Neural cell (in vitro differentiated cells): ENCODE measurements around the gene EXOC4. TPM values are rescaled to one million over a fixed set of nuclear protein-coding genes. Genes with fewer than 3 reads are reported as not detected.

Experiments
- H2AFZ ChIP-seq: fragments of 200-600, 300-800 bp; sonication (generic), shearing (Covaris generic); 2 replicates; pipeline ENCODE4 v1.6.0; 2014; ENCODE audit warnings: low read depth, mild to moderate bottlenecking, antibody characterized with exemption, low read length, moderate library complexity
- H3F3A ChIP-seq: fragments of 200-600 bp; shearing (Covaris generic); 2 replicates; pipeline ENCODE4 v1.6.1; 2016; ENCODE audit warnings: mild to moderate bottlenecking, moderate library complexity, mixed read lengths, antibody characterized with exemption, low read length; ENCODE audit not compliant: insufficient read depth, poor library complexity, severe bottlenecking
- H3K27ac ChIP-seq: fragments of 200-600, 300-800 bp; sonication (generic), shearing (Covaris generic); 2 replicates; pipeline ENCODE4 v1.5.1; 2014; ENCODE audit warnings: mild to moderate bottlenecking, low read length, moderate library complexity
- H3K27me3 ChIP-seq: fragments of 300-800, 200-600 bp; sonication (generic), shearing (Covaris generic); 2 replicates; pipeline ENCODE4 v1.6.0; 2014; ENCODE audit warnings: mild to moderate bottlenecking, low read depth, low read length, moderate library complexity; ENCODE audit not compliant: insufficient read depth
- H3K36me3 ChIP-seq: fragments of 300-800, 200-600 bp; sonication (generic), shearing (Covaris generic); 2 replicates; pipeline ENCODE4 v1.5.1; 2014; ENCODE audit warnings: mild to moderate bottlenecking, antibody characterized with exemption, low read length, moderate library complexity; ENCODE audit not compliant: insufficient read depth
- H3K4me2 ChIP-seq: fragments of 300-800, 200-600 bp; sonication (generic), shearing (Covaris generic); 2 replicates; pipeline ENCODE4 v1.6.0; 2014; ENCODE audit warnings: mild to moderate bottlenecking, low read length
- H3K4me3 ChIP-seq: fragments of 300-800, 200-600 bp; sonication (generic), shearing (Covaris generic); 2 replicates; pipeline ENCODE4 v1.5.1; 2014; ENCODE audit warnings: mild to moderate bottlenecking, low read length, moderate library complexity
- H3K79me2 ChIP-seq: fragments of 200-600 bp; shearing (Covaris generic); replicated peaks from 2 replicates; pipeline ENCODE4 v1.6.0; 2014; ENCODE audit warnings: mild to moderate bottlenecking, low read length, moderate library complexity; ENCODE audit not compliant: insufficient read depth
- H3K9ac ChIP-seq: fragments of 300-800, 200-600 bp; sonication (generic), shearing (Covaris generic); 2 replicates; pipeline ENCODE4 v1.6.1; 2016; ENCODE audit warnings: mild to moderate bottlenecking, low read length, mixed read lengths
- H3K9me2 ChIP-seq: fragments of 200-600 bp; shearing (Covaris generic); 2 replicates; pipeline ENCODE4 v1.6.1; 2016; ENCODE audit warnings: mild to moderate bottlenecking, low read length, mixed read lengths; ENCODE audit not compliant: insufficient read depth
- H3K9me3 ChIP-seq: fragments of 200-600, 300-800 bp; sonication (generic), shearing (Covaris generic); 2 replicates; pipeline ENCODE4 v1.6.1; 2016; ENCODE audit warnings: mild to moderate bottlenecking, mixed run types, low read length, moderate library complexity, mixed read lengths
- H4K20me1 ChIP-seq: fragments of 200-600 bp; shearing (Covaris generic); 2 replicates; pipeline ENCODE4 v1.6.1; 2016; ENCODE audit warnings: mild to moderate bottlenecking, mixed run types; ENCODE audit not compliant: insufficient read depth
- EZH2 ChIP-seq: fragments of 200-600, 300-800 bp; shearing (Covaris generic), sonication (generic); IDR thresholded peaks from 2 replicates; pipeline ENCODE4 v1.6.1; 2014; ENCODE audit warnings: antibody characterized with exemption, low read length, borderline replicate concordance, mild to moderate bottlenecking; ENCODE audit not compliant: insufficient read depth, poor library complexity, severe bottlenecking
- MXI1 ChIP-seq: fragments of 450-650 bp; conservative IDR thresholded peaks from 2 replicates; pipeline ENCODE4 v1.6.1; 2014; ENCODE audit warnings: antibody characterized with exemption, mild to moderate bottlenecking; ENCODE audit not compliant: poor library complexity, severe bottlenecking
- RAD21 ChIP-seq: fragments of 450-650 bp; conservative IDR thresholded peaks from 2 replicates; pipeline ENCODE4 v1.6.1; 2014; ENCODE audit warnings: antibody characterized with exemption, mild to moderate bottlenecking, moderate library complexity
- SMC3 ChIP-seq: fragments of 450-650 bp; conservative IDR thresholded peaks from 2 replicates; pipeline ENCODE4 v1.6.1; 2014; ENCODE audit warnings: antibody characterized with exemption, mild to moderate bottlenecking, moderate library complexity; ENCODE audit not compliant: poor library complexity
- TAF1 ChIP-seq: IDR thresholded peaks from 2 replicates; pipeline ENCODE4 v1.6.1; 2012; ENCODE audit warnings: low read depth
- polyA plus RNA-seq: library from polyadenylated mRNA; depleted of rRNA; stranded (reverse); fragments of >200 nt; gene quantifications from 2 replicates; pipeline ENCODE4 v1.2.3, GENCODE V29; 2014
- TF ChIP-seq, protein P1 (sequence below): fragments of 450-650 bp; IDR thresholded peaks from 2 replicates; pipeline ENCODE4 v1.5.1; 2014; ENCODE audit warnings: antibody characterized with exemption, mild to moderate bottlenecking, moderate library complexity; ENCODE audit not compliant: poor library complexity, severe bottlenecking
- TF ChIP-seq, protein P2 (sequence below): IDR thresholded peaks from 2 replicates; pipeline ENCODE4 v1.6.1; 2012; ENCODE audit warnings: borderline replicate concordance

The EXOC4 gene
- polyA plus RNA-seq, 1 donor from 2014 or later, result 36.5 TPM

DNA sequence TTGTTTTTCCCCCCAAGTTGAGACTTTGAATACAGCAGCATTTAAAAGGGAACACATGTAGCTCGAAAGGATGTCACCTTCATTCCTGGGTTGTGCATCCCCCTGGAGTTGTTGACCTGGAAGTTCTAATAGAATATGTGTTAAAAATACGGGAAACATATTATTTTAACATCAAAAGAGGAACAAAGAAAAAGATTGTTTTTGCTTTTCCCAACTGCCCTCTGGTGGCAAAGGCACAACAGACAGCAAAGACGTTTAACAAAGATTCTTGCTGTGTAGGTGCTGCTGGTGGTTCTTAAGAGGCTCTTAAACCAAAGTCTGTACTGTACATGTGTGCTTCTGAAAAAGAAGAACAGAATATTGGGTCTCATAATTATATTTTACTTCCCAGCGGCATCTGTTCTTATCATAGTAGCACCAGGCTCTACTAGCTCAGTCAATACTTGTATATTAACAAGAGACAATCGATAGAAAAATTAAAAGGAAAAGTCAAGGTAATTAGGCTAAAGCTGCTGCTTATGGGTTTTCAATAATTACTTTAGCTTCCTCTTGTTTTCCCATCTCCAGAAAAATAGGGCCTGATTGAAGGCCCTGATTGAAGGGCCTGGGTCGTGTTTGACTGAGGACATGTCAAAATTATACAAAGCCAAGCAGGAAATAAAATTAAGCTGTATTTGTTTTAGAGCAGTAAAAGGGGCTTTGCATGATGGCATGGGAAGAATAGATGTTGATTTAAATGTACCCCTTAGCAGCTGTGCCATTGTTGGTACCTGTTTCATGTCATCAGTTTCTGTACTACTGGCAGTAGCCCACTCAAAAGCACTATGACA is 490.0 kb downstream of the EXOC4 start:
- no peaks in the 10 kb centered on the region for H3K9me2 ChIP-seq
- no peaks in the 10 kb centered on the region for H4K20me1 ChIP-seq
- no peak overlapping the region for H3K4me2 ChIP-seq
- H3K79me2 ChIP-seq, result no peaks in the 10 kb centered on the region
- TF ChIP-seq TAF1, result no peak
- TF ChIP-seq RAD21, result peak; percentile 76
- TF ChIP-seq, protein P1, sequence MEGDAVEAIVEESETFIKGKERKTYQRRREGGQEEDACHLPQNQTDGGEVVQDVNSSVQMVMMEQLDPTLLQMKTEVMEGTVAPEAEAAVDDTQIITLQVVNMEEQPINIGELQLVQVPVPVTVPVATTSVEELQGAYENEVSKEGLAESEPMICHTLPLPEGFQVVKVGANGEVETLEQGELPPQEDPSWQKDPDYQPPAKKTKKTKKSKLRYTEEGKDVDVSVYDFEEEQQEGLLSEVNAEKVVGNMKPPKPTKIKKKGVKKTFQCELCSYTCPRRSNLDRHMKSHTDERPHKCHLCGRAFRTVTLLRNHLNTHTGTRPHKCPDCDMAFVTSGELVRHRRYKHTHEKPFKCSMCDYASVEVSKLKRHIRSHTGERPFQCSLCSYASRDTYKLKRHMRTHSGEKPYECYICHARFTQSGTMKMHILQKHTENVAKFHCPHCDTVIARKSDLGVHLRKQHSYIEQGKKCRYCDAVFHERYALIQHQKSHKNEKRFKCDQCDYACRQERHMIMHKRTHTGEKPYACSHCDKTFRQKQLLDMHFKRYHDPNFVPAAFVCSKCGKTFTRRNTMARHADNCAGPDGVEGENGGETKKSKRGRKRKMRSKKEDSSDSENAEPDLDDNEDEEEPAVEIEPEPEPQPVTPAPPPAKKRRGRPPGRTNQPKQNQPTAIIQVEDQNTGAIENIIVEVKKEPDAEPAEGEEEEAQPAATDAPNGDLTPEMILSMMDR, result peak; percentile 77
- TF ChIP-seq SMC3, result peak; percentile 81
- no peaks in the 10 kb centered on the region for H3K9me3 ChIP-seq
- no peak overlapping the region for H3K4me3 ChIP-seq
- no peaks in the 10 kb centered on the region for H3F3A ChIP-seq
- no peak overlapping the region for H2AFZ ChIP-seq
- no peak overlapping the region for H3K27ac ChIP-seq
- no peaks in the 10 kb centered on the region for H3K27me3 ChIP-seq
- H3K36me3 ChIP-seq, result no peaks in the 10 kb centered on the region
- H3K9ac ChIP-seq, result no peak overlapping the region

DNA sequence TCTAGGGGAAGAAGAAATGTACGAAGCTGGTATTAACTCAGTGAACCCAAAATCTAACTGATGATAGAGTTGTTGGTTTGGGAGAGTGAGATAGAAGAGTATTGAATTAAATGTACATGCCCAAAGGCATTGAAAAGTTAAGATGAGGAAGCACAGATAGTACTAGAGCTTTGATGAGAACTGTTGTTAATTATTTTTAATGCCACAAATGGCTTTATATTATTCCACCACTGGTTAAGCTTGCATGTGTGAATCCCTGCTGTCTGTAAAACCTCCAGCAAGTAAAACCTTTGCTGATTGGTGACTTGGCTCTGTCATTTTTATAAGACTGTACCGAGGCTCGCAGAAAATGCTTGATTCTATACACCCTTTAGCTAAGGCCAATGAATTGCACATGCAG is 491.6 kb downstream of the EXOC4 start:
- no peaks in the 10 kb centered on the region for H3K9me2 ChIP-seq
- H3F3A ChIP-seq, result no peaks in the 10 kb centered on the region
- no peak overlapping the region for H3K27ac ChIP-seq
- no peaks in the 10 kb centered on the region for H3K27me3 ChIP-seq
- H3K9me3 ChIP-seq, result no peaks in the 10 kb centered on the region
- H4K20me1 ChIP-seq, result no peaks in the 10 kb centered on the region
- no peak for TF ChIP-seq TAF1
- TF ChIP-seq EZH2, result no peak
- TF ChIP-seq, protein P2, sequence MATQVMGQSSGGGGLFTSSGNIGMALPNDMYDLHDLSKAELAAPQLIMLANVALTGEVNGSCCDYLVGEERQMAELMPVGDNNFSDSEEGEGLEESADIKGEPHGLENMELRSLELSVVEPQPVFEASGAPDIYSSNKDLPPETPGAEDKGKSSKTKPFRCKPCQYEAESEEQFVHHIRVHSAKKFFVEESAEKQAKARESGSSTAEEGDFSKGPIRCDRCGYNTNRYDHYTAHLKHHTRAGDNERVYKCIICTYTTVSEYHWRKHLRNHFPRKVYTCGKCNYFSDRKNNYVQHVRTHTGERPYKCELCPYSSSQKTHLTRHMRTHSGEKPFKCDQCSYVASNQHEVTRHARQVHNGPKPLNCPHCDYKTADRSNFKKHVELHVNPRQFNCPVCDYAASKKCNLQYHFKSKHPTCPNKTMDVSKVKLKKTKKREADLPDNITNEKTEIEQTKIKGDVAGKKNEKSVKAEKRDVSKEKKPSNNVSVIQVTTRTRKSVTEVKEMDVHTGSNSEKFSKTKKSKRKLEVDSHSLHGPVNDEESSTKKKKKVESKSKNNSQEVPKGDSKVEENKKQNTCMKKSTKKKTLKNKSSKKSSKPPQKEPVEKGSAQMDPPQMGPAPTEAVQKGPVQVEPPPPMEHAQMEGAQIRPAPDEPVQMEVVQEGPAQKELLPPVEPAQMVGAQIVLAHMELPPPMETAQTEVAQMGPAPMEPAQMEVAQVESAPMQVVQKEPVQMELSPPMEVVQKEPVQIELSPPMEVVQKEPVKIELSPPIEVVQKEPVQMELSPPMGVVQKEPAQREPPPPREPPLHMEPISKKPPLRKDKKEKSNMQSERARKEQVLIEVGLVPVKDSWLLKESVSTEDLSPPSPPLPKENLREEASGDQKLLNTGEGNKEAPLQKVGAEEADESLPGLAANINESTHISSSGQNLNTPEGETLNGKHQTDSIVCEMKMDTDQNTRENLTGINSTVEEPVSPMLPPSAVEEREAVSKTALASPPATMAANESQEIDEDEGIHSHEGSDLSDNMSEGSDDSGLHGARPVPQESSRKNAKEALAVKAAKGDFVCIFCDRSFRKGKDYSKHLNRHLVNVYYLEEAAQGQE, result no peak
- TF ChIP-seq, protein P1, result no peak
- no peak for TF ChIP-seq MXI1
- no peak overlapping the region for H3K4me2 ChIP-seq
- no peak overlapping the region for H3K4me3 ChIP-seq
- H2AFZ ChIP-seq, result no peak overlapping the region
- H3K36me3 ChIP-seq, result no peaks in the 10 kb centered on the region
- no peaks in the 10 kb centered on the region for H3K79me2 ChIP-seq
- H3K9ac ChIP-seq, result no peak overlapping the region
